GM19455 (cell line): Measurements from ENCODE around the gene CRHR2.
"Not testable (repeated sequence)": the region's sequence is repeated elsewhere in the genome, so short reads cannot be mapped to it uniquely, and the experiment has no call there.

ENCODE experiments used
- ATAC-seq: cut with Tn5 transposase; IDR thresholded peaks from one replicate; pipeline ENCODE4 v1.9.1; 2021; ENCODE audit not compliant: unreplicated experiment

Gene CRHR2

GRCh38 chr7:30682212-30683083 lies at the start of gene CRHR2:
TSS of gene CRHR2 (minus strand) at chr7:30682456. CDS start at chr7:30682280, 176 bp downstream.
- no peak for ATAC-seq

- no peak for ATAC-seq
These were observed 49.3 kb upstream of the CRHR2 start for GRCh38 chr7:30731581-30731980.

GRCh38 chr7:30730996-30731395 lies 48.7 kb upstream of the CRHR2 start:
- ATAC-seq = no peak

GRCh38 chr7:30730097-30730496 lies 47.8 kb upstream of the CRHR2 start:
- ATAC-seq = no peak

GRCh38 chr7:30729642-30730041 lies 47.4 kb upstream of the CRHR2 start:
- ATAC-seq = no peak

GRCh38 chr7:30728591-30729100 lies 46.4 kb upstream of the CRHR2 start:
- no peak for ATAC-seq

GRCh38 chr7:30727061-30727945 lies 45.0 kb upstream of the CRHR2 start:
- ATAC-seq = no peak

- ATAC-seq = no peak
These were observed 44.2 kb upstream of the CRHR2 start for GRCh38 chr7:30726296-30727006.

- no peak for ATAC-seq
These were observed 41.5 kb upstream of the CRHR2 start for GRCh38 chr7:30723776-30724175.

- no peak for ATAC-seq
These were observed 40.4 kb upstream of the CRHR2 start for GRCh38 chr7:30722671-30723070.

- no peak for ATAC-seq
These were observed 39.9 kb upstream of the CRHR2 start for GRCh38 chr7:30722187-30722586.

GRCh38 chr7:30721211-30721610 lies 39.0 kb upstream of the CRHR2 start:
- no peak for ATAC-seq

GRCh38 chr7:30719434-30719833 lies 37.2 kb upstream of the CRHR2 start:
- not testable (repeated sequence) for ATAC-seq

GRCh38 chr7:30717181-30717580 lies 34.9 kb upstream of the CRHR2 start:
- no peak for ATAC-seq

GRCh38 chr7:30714129-30714528 lies 31.9 kb upstream of the CRHR2 start:
- ATAC-seq = no peak

- no peak for ATAC-seq
These were observed 31.1 kb upstream of the CRHR2 start for GRCh38 chr7:30713392-30713791.

- no peak for ATAC-seq
These were observed 28.4 kb upstream of the CRHR2 start for GRCh38 chr7:30710669-30711068.

- ATAC-seq = no peak
These were observed 27.3 kb upstream of the CRHR2 start for GRCh38 chr7:30709549-30709948.

GRCh38 chr7:30708983-30709382 lies 26.7 kb upstream of the CRHR2 start:
- ATAC-seq = no peak

GRCh38 chr7:30708412-30708811 lies 26.2 kb upstream of the CRHR2 start:
- ATAC-seq = no peak
